NCI-H345 treated with DMSO at 0.1 percent for 48 hours (cell line): ENCODE results near the gene ANKH.
"Not testable (repeated sequence)": the region's sequence is repeated elsewhere in the genome, so short reads cannot be mapped to it uniquely, and the experiment has no call there.

ENCODE experiments used
- DNase-seq: peaks from one replicate; lab custom pipeline; 2025; ENCODE audit not compliant: unreplicated experiment; lab: John Stamatoyannopoulos, UW

Gene ANKH

DNA sequence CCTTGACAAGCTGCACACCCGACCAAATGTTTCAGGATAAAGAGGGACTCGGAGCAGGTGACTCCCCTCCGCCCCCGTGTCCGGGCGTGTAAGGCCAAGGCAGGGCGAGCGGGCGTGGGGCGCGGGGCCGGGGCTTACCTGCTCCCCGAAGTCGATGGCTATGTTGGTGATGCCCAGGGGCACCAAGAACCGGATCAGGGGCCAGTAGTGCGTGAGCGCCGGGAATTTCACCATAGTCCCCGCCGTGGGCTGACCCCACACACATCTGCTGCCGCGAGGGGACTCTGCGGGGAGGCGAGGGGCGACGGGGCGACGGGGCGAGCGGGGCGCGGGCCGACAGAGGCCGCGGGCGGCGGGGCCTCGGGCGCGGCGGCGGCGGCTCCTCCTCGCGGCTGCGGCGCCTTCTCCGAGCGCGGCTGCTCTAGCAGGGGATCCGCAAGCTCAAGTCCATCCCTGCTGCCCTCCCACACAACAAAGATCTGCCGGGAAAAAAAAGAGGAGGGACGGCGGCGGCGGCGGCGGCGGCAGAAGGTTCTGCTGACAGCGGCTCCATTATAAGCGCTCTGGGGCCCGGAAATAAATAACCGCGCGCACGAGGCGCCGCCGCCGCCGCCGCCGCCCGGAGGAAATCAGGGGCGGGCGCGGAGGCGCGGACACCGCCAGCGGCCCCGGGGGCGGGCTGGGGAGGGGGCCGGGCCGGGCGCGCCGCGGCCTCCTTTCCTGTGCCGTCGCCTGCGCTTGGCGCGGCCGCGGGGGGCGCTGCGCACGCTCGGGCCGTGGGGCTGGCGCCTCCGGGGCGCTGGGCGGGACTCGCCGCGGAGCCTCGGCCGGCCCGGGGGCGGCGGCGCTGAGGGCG, at the start of gene ANKH:
Gene ANKH, minus strand, starts transcription at position 565 of the 856 bp plus-strand sequence. Its CDS starts 331 bp downstream, at position 234.
- DNase-seq, result peak; percentile 48

DNA sequence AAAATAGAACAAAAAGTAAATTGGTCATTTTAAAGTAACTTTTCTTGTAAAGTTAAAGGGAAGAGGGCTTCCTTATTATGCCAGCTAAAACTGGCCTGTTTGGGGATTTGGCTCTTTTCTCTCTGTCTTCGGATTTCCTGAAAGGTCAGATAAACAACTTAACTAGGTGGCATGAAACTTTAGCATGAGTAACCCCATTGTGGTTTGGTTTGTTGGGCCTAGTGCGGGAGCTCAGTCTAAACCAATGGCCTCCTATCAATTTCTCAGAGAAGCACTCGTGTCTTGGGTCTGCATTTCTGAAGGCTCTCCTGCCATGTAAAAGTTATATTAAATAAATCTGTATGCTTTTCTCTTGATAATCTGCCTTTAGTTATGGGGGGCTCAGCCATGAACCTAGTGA, 48.5 kb upstream of the ANKH start:
- no peak for DNase-seq

DNA sequence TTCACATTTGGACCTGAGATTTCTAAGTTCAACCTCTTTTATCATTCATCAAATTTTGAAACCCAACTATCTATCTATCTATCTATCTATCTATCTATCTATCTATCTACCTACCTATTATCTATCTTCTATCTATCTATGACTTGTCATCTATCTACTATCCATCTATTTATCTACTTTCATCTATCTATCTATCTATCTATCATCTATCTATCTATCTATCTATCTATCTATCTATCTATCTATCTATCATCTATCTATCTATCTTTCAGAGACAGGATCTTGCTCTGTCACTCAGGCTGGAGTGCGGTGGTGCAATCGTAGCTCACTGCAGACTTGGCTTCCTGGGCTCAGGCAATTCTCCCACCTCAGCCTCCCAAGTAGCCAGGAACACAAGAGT, 47.5 kb upstream of the ANKH start:
- not testable (repeated sequence) for DNase-seq

DNA sequence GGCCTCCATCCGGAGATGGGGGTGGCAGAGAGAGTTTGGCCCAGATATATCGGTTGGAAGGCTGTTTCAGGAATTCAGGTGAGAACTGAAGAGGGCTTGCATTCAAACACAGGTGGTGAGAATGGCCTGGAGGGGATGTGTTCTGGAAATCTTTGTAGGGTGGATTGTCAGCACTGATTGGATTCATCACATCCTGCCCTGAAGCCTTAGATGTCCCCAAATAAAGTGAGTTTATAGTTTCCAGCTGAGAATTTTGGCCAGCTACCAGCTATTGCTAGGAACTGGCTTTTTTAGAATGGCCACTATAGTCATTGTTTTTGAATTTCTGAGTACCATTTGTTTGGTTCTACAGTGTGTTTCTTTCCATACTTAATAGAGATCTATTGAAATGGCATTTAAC, 46.1 kb upstream of the ANKH start:
- no peak for DNase-seq

DNA sequence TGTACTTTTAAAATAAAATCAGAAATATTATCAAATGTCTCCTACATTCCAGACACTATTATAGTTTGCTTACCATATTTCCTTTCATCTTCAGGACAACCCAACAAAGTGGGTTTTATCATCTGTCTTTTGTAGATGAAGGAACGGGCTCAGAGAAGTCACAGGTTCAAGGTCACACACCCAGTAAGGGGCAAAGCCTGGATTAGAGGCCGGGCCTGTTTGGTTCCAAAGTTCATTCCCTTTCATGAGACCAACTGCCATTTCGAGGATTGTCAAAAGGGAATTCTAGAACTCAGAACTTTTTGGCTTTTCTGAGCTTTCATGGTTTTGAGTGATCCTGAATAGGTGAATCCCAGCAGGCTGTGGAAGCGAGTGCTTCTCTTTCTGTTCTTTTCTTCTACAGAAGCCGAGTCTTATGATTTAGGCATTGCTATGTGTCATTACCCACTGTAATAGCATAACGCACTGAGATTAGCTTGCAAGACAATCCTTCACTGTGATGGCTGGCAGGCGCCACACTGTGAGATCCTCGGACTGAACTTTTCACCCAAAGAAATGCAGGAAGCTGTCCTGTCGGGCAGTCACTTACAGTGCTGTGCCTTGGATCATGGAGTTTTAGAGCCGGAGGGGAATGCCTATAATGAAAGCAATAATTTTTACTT, 43.8 kb upstream of the ANKH start:
- DNase-seq, result no peak

DNA sequence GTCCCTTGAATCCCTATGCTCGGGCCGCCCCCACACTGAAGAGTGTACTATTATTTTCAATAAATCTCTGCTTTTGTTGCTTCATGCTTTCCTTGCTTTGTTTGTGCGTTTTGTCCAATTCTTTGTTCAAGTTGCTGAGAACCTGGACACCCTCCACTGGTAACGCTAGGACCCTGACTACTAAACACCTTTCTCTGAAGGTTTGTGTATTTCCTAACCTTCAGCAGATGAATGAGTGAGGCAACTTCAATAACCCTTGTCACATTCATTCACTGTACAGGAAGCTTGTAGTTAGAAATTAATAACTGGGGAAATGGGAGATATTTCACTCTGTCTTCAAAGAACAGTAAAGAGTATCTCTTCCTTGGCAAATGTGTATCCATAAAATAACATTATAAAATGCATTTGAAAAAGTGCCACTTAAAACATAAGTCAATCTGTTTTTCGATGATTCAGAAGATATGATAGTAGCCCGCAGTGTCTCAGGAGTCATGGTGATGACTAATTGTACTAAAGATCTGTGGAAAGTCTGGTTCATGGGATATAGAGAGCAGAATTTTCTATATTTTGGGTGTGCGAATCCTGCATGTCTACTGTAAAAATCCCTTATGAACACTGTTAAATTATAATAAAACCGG, 43.2 kb upstream of the ANKH start:
- no peak for DNase-seq

DNA sequence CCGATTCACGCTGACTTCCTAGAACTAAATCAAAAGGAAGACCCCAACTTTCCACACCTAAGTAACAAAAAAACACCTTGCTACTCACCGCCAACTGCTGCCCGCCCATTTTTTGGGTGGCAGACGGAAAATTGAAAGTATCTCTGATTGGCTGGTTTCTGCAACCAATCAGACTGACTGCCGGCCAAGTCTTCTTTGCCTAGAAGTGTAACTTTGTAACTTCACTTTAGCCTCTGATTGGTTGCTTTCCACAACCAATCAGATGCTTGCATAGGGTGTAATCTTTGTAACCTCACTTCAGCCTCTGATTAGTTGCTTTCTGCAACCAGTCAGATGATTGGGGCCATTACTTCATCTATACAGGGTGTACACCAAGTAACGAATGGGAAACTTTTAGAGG, 42.6 kb upstream of the ANKH start:
- DNase-seq, result no peak

DNA sequence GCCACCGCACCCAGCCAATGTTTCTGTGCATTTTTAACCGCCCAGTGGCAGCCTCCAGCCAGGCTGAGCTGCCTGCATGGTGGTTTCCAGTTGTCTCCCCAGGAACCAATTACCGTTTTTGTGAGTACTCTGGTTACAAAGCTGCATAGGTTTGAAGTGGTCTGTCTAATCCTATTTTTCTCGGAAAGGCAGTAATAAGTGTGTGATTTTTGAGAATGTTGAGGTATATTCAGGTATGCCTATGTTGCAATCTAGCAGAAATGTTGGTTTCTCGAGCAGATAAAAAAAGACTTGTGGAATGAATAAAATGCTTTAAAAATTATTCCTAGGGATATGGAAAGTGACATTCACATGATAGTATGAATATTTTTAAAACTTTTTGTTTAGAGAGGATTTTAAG, 41.5 kb upstream of the ANKH start:
- DNase-seq, result no peak

DNA sequence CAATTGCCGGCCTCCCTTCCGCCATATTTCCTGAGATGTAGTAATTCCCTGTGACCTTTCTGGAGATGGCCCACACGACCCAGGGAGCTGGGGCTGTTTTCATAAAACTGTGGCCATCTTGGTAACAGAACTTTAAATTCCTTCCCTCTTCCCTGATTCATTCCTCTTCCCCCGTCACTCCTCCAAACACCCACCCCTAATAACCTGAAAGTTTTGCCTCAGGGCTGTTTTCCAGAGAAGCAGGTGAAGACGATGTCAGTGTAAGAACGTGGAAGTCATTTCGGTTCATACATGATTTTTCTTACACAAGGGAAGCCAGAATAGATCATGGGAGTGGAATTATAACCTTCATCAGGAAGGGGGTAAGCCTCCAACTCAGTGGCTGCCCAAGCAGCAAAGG, 40.6 kb upstream of the ANKH start:
- DNase-seq, result no peak

DNA sequence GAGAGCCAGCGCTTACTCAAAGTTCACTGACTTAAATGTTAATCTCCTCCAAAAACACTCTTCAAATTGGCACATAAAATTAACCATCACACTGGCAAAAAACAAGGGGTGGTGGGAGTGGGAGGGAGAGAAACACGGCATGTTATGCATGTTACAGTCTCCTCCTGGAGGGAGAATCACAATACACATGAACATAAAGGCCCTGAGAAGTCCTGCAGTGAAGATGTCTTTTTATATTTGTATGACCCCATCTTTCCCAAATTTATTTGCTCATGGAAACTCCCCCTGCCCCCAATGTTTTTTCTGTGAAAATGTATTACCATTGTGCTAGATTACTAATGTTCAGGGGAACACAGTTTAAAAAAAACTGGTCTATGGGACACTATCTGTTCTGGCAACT, 37.8 kb upstream of the ANKH start:
- no peak for DNase-seq

DNA sequence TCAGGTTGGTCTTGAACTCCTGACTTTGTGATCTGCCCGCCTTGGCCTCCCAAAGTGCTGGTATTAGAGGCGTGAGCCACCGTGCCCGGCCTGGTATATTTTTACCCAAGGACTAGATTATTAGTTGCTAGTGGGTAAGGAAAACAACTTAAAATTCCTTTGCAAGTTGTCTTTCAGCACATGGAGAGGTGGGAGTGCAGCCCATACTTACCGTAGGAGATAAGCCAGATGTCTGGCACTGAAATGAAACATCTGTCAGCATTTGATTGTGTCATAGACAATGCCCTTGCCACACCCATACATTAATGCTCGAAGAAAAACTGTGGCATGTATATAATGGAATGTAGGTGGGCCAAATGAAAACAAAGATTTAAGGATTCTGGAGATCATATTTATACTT, 36.6 kb upstream of the ANKH start:
- no peak for DNase-seq

DNA sequence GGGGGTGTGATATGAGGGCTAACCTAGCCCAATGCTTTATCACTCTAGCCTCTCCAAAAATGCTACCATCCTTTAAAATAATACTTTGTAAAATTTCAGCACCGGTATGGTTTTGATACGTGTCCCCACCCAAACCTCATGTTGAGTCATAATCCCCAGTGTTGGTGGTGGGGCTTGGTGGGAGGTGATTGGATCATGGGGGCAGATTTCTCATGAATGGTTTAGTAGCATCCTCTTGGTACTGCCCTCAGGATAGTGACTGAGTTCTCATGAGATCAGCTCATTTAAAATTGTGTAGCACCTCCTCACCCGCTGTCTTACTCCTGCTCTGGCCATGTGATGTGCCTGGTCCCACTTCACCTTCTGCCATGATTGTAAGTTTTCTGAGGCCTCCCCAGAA, 35.0 kb upstream of the ANKH start:
- no peak for DNase-seq

DNA sequence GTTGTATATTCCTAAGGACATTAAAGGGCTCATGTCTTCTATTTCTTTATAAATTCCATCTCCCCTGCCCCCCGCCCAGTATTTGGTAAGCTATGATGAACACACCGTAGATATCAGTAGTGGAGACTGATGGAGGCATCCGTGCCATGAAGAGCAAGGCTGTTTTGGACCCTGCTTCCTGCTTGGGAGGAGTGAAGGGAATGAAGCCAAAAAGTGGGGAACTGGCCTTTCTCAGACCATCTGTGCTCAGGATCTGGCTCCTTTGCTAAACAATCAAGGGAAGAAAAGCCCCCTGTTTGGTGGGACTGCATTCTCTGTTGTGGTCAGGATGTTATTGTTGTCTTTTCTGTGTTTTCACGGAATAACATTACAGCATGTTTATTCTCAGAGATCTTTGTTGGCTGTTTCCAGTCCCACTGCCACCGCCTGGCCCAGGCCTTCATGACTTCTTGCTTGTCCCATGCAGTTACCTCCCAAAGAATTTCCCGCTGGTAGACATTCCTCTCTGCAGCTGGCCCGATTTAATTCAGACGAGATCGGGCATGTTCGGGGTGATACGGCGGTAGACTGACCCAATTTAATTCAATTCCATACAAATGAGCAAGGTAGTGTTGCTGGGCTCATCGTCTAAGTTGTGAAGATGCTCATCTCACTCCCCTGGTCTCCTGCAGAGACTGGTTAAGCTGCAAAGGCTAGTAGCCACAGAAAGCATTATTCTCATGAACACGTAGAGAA, 31.4 kb upstream of the ANKH start:
- DNase-seq, result no peak

DNA sequence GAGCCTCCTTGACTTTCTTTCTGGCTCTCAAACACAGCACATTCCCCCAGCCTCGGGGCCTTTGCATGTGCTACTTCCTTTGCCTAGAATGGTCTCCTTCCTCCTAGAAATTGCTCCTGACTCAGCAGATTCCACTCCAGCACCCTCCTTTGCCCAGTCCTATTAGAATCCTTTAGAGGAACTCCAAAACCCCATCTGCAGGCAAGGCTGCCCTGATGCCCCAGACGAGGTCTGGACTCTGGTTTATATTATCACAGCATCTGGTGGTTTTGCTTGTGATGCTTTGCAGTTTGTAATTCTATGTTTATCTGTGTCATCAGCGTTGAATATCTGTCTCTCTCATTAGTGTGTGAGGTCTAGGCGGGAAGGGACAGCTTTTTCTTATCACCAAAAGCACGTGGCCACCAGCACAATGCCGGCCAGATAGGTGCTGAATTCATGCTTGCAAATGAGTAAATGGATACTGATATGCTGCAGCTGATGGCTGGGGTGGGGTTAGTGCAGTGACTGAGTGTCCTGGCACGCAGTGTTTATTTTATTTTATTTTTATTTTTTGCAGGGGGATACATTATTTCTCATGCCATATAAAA, 30.0 kb upstream of the ANKH start:
- DNase-seq, result no peak

DNA sequence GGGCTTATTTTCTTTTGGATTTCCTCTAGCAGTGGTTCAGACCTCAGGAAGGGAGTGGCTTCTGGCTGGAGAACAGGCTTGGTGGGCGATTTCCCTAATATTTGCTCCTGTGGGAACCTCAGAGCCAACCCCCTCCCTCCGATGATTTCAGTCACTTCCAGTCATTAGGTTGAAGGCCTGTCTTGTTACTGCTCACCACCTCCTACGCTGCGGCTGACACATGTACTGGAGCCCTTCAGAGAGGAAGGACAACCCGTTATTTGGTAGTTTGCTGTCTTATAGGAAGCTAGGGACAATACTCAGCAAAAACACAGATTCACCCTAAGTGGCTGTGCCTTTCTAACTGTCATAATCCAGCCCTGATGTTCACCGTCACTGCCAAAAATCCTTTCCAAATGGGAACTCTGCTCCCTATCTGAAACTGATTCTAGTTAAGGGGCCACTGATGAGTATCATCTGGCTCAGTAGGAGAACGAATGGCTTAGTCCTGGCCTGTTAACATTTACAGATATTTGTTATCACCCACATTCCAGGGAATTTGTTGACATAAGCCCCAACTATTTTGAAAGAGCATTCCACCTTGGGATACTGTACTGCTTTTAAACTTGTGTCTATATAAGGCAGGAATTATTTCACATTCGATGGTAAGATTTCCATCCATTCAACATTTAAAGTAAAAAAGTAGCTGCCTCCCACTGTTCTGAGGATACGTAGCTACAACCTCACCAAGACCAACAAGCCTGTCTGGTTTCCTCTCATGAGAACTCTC, 29.3 kb upstream of the ANKH start:
- no peak for DNase-seq

DNA sequence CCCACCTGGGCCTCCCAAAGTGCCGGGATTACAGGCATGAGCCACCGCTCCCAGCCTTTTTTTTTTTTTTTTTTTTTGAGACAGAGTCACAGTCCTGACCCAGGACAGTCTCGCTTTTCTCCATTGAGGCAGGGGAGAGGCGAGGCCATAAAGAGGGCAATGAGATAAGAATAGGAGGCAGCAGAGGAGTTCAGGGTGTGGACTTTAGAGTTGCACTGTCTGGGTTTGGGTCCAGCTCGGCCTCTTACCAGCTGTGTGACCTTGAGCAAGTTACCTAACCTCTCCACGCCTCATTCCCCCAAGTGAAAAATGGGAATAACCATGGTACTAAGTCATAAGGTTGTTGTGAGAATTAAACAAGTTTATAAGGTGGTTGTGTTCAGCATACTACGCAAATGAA, 24.6 kb upstream of the ANKH start:
- DNase-seq, result no peak

DNA sequence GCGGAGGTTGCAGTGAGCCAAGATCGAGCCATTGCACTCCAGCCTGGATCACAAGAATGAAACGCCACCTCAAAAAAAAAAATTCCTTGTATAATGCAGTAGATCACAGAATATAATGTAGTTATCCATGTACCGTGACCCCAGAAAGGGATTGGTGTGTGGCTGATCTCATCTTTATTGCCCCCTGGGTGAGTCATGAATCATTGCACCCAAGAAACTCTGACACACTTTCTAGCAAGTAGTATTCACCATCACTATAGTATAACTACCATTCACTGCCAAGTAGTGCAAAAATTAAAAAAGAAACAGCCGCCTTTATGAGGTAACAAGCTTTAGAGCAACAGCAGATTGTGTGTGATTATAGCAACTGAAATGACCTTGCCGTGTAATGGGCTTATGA, 23.7 kb upstream of the ANKH start:
- DNase-seq, result no peak

DNA sequence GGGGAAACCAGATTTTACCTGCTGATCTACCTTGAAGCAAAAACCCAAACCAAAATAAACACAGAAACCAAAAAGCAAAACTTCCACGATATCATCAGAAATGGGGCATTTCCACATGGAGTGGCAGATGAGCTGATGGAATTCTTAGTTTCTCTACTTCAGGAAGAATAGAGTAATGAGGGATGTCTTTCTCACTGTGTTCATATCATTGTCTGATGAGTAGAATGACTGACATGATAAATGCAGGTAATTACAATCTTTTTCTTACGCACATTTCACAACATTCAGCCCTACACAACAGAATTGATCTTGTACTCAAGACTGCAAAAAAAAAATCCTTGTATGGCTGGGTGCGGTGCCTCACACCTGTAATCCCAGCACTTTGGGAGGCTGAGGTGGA, 23.2 kb upstream of the ANKH start:
- no peak for DNase-seq

DNA sequence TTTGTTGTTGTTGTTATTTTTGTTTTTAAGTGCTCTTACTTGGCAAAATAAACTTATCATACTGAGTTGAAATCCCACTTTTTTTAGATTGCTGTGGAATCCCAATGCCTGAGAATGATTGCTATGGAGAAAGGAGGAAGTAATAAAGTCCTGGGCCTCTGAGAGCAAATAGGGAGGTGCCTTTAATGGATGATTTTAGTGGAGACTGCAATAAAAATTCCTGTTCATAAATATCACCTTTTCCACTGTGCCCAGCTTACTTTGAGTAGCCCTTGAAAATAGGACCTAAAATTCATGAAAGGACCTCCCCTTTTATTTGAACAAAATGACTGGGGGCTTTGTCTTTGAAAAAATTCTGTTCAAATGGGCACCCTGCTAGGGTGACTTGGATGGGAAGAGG, 21.8 kb upstream of the ANKH start:
- DNase-seq, result no peak

DNA sequence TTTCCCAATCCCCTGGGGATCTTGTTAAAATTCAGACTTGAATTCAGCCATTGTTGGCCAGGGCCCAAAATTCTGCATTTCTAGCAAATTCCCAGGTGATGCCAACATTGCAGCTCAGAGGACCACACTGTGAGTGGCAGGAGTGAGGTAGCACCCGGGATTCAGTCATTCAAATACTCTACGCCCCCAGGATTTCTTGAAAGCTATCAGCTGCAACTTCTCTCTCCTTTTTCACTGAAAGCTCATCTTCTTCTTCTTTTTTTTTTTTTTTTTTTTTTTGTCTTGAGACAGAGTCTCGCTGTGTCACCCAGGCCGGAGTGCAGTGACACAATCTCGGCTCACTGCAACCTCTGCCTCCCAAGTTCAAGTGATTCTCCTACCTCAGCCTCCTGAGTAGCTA, 19.3 kb upstream of the ANKH start:
- no peak for DNase-seq
